Measurements from ENCODE around the gene BMP10. TPM values are rescaled to one million over a fixed set of nuclear protein-coding genes. Genes with fewer than 3 reads are reported as not detected.

BMP10 gene
- polyA plus RNA-seq, 1 of the 3 experiments (the other 2 are of a cell fraction): not detected

DNA sequence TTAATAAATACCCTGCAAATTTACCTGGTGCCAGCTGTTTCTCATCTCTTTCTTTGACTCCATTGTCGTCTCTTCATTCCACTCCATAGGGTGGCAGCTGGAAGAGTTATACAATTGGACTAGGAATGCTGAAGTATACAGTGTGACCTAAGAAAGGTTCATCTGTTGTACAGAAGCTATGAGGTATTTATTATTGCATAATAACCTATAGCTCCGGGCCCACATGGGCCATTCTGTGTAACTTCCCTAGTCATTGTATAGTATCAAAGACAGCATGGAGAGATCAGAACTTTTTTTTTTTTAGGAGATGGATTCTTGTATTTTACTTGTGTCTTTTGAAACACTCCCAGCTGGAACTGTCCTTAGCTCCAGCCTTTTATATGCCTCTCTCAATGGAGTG lies 26.2 kb downstream of the BMP10 start:
- POLR2A ChIA-PET: no interaction called here
- H3K4me2 ChIP-seq: no peak overlapping the region
- H3K4me3 ChIP-seq (ENCODE audit: low read depth in 2 of 2, low read length in 1 of 2): no peak overlapping the region
- CTCF ChIA-PET: interaction anchor here (1.2 kb wide), 2 partner anchors 9 to 17 kb away, joined by 3 to 5 read pairs; no protein-coding TSS in a partner anchor
- no peaks in the 10 kb centered on the region for H4K20me1 ChIP-seq (ENCODE audit: insufficient read depth)
- H3K9ac ChIP-seq: no peak overlapping the region
- no peak overlapping the region for H3K27ac ChIP-seq (ENCODE audit: low read depth in 2 of 2, low read length in 1 of 2)
- no peaks in the 10 kb centered on the region for H3K9me2 ChIP-seq
- DNase-seq: no peak
- H3K27me3 ChIP-seq (ENCODE audit: insufficient read depth): peaks cover 17% of the 10 kb centered on the region; the same call in 1 of the 2 replicates
- no peak overlapping the region for H2AFZ ChIP-seq (ENCODE audit: low read depth)
- H3K9me3 ChIP-seq: no peaks in the 10 kb centered on the region
- no peaks in the 10 kb centered on the region for H3K4me1 ChIP-seq (ENCODE audit: control insufficient read depth in 1 of 2, insufficient read depth in 2 of 2, low read depth in 1 of 2, low read length in 1 of 2)
- WGBS (ENCODE audit: low lambda C conversion rate): 66% methylated on average over 2 of the region's 2 CpGs
- no peaks in the 10 kb centered on the region for H3F3A ChIP-seq (replicated peaks; ENCODE audit: insufficient read depth)
- no peak for TF ChIP-seq REST (IDR thresholded peaks at IDR 0.05; ENCODE audit: low read depth, low read length)
- no peak for TF ChIP-seq CTCF (IDR thresholded peaks at IDR 0.05)
- no peak for TF ChIP-seq YY1 (IDR thresholded peaks at IDR 0.05; ENCODE audit: low read depth)
- no peak for TF ChIP-seq MXI1 (IDR thresholded peaks at IDR 0.05; ENCODE audit: low read depth, low read length)
- TF ChIP-seq, protein P1, sequence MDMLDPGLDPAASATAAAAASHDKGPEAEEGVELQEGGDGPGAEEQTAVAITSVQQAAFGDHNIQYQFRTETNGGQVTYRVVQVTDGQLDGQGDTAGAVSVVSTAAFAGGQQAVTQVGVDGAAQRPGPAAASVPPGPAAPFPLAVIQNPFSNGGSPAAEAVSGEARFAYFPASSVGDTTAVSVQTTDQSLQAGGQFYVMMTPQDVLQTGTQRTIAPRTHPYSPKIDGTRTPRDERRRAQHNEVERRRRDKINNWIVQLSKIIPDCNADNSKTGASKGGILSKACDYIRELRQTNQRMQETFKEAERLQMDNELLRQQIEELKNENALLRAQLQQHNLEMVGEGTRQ (IDR thresholded peaks at IDR 0.05; ENCODE audit: borderline replicate concordance, low read depth, low read length): no peak
- no peak for TF ChIP-seq RFX5 (IDR thresholded peaks at IDR 0.05; ENCODE audit: low read length)
- TF ChIP-seq FOSL2 (IDR thresholded peaks at IDR 0.05; ENCODE audit: borderline replicate concordance, low read depth): no peak
- TF ChIP-seq, protein P2, sequence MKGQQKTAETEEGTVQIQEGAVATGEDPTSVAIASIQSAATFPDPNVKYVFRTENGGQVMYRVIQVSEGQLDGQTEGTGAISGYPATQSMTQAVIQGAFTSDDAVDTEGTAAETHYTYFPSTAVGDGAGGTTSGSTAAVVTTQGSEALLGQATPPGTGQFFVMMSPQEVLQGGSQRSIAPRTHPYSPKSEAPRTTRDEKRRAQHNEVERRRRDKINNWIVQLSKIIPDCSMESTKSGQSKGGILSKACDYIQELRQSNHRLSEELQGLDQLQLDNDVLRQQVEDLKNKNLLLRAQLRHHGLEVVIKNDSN (IDR thresholded peaks at IDR 0.05; ENCODE audit: borderline replicate concordance, low read depth): no peak
- TF ChIP-seq MAX (IDR thresholded peaks at IDR 0.05; ENCODE audit: low read depth): no peak
- no peak for TF ChIP-seq FOXJ3 (CRISPR knock-in tag; IDR thresholded peaks at IDR 0.05)
- TF ChIP-seq FOXM1 (IDR thresholded peaks at IDR 0.05; ENCODE audit: low read depth): no peak
- TF ChIP-seq SIN3A (IDR thresholded peaks at IDR 0.05; ENCODE audit: borderline replicate concordance, low read depth, low read length): no peak
- no peak for TF ChIP-seq TCF12 (IDR thresholded peaks at IDR 0.05)
- no peak for TF ChIP-seq NFIC (IDR thresholded peaks at IDR 0.05; ENCODE audit: borderline replicate concordance)
- no peak for TF ChIP-seq SMC3 (IDR thresholded peaks at IDR 0.05; ENCODE audit: low read depth, low read length)
- H3K79me2 ChIP-seq (ENCODE audit: insufficient read depth): no peaks in the 10 kb centered on the region
- no peaks in the 10 kb centered on the region for H3K36me3 ChIP-seq (replicated peaks in 1 of 2; ENCODE audit: control insufficient read depth in 1 of 2, insufficient read depth in 2 of 2, low read length in 1 of 2)

Measured in SK-N-SH (cell line).